K562 (cell line): ENCODE data around the gene FUNDC2. TPM values are rescaled to one million over a fixed set of nuclear protein-coding genes. Genes with fewer than 3 reads are reported as not detected.

Source experiments
- BCL6 ChIP-seq: fragments of 250-450 bp; sonication (Bioruptor Pico); IDR thresholded peaks from 2 replicates; pipeline ENCODE4 v1.4.0; 2020
- CBFA2T2 ChIP-seq: fragments of 450-650 bp; conservative IDR thresholded peaks from 2 replicates; pipeline ENCODE4 v1.6.1; 2017; ENCODE audit warnings: mild to moderate bottlenecking
- CHD1 ChIP-seq: fragments of 200-600 bp; sonication (generic); IDR thresholded peaks from one replicate; pipeline ENCODE4 v1.6.1; 2012; ENCODE audit warnings: mild to moderate bottlenecking, moderate library complexity, low read length, inconsistent platforms
- HDGF ChIP-seq: fragments of 450-650 bp; IDR thresholded peaks from 2 replicates; pipeline ENCODE4 v1.6.1; 2016
- KHSRP ChIP-seq: fragments of 450-650 bp; IDR thresholded peaks from 2 replicates; pipeline ENCODE4 v1.6.1; 2017
- NCOA1 ChIP-seq: fragments of 450-650 bp; IDR thresholded peaks from 2 replicates; pipeline ENCODE4 v1.6.1; 2016; ENCODE audit warnings: low read depth
- NELFE ChIP-seq: IDR thresholded peaks from 2 replicates; pipeline ENCODE4 v1.6.1; 2011; ENCODE audit warnings: mild to moderate bottlenecking; ENCODE audit not compliant: insufficient read depth, insufficient read length
- PRMT5 ChIP-seq: sonication (generic); formaldehyde crosslinking; IDR thresholded peaks from 2 replicates; pipeline ENCODE4 v1.5.0; 2020; ENCODE audit warnings: missing genetic modification reagents
- PYGO2 ChIP-seq: fragments of 450-650 bp; IDR thresholded peaks from 2 replicates; pipeline ENCODE4 v1.6.1; 2016; ENCODE audit warnings: mild to moderate bottlenecking, missing genetic modification characterization, moderate library complexity, missing compliant biosample characterization
- RBM14 ChIP-seq: fragments of 200-400 bp; formaldehyde crosslinking; IDR thresholded peaks from 2 replicates; pipeline ENCODE4 v1.6.1; 2018; ENCODE audit warnings: low read depth, mild to moderate bottlenecking, low read length, moderate library complexity, borderline replicate concordance; ENCODE audit not compliant: insufficient read depth
- RFX1 ChIP-seq: fragments of 450-650 bp; IDR thresholded peaks from 2 replicates; pipeline ENCODE4 v1.6.1; 2016; ENCODE audit warnings: mild to moderate bottlenecking, moderate library complexity
- SLC30A9 ChIP-seq: fragments of 250-450 bp; sonication (Bioruptor Pico); IDR thresholded peaks from 2 replicates; pipeline ENCODE4 v1.8.0; 2022; ENCODE audit warnings: mild to moderate bottlenecking, moderate library complexity
- SMARCA4 ChIP-seq: fragments of 450-650 bp; IDR thresholded peaks from 2 replicates; pipeline ENCODE4 v1.6.1; 2016
- SMARCE1 ChIP-seq: fragments of 450-650 bp; IDR thresholded peaks from 2 replicates; pipeline ENCODE4 v1.7.1; 2016; ENCODE audit warnings: mild to moderate bottlenecking
- TAF1 ChIP-seq: IDR thresholded peaks from 2 replicates; pipeline ENCODE4 v1.6.1; 2011; ENCODE audit warnings: mild to moderate bottlenecking, low read length, moderate library complexity; ENCODE audit not compliant: insufficient read depth, control insufficient read depth, severe bottlenecking; ENCODE audit errors: extremely low read depth
- TAF7 ChIP-seq: fragments of 450-650 bp; IDR thresholded peaks from 2 replicates; pipeline ENCODE4 v1.6.1; 2016; ENCODE audit warnings: missing genetic modification characterization, missing compliant biosample characterization
- TEAD4 ChIP-seq, 2 experiments: sonication (generic) in 1 of 2; formaldehyde crosslinking in 1 of 2; IDR thresholded peaks; 2 replicates each; pipeline versions ENCODE4 v1.6.1 to v1.8.0; 2012 to 2022; ENCODE audit warnings: borderline replicate concordance in 1 of 2, inconsistent platforms in 1 of 2, low read length in 1 of 2, mild to moderate bottlenecking in 1 of 2, missing genetic modification reagents in 1 of 2
- ZC3H8 ChIP-seq: fragments of 450-650 bp; IDR thresholded peaks from 2 replicates; pipeline ENCODE4 v1.6.1; 2017
- ZEB2 ChIP-seq: fragments of 450-650 bp; IDR thresholded peaks from 2 replicates; pipeline ENCODE4 v1.6.1; 2016
- ZFPM2 ChIP-seq: fragments of 250-450 bp; sonication (Bioruptor Pico); IDR thresholded peaks from 2 replicates; pipeline ENCODE4 v1.5.1; 2022; ENCODE audit warnings: mild to moderate bottlenecking
- ZNF224 ChIP-seq: sonication (generic); formaldehyde crosslinking; IDR thresholded peaks from 2 replicates; pipeline ENCODE4 v1.8.0; 2022; ENCODE audit warnings: mild to moderate bottlenecking, missing genetic modification reagents
- ZNF561 ChIP-seq: fragments of 450-650 bp; formaldehyde crosslinking; conservative IDR thresholded peaks from 2 replicates; pipeline ENCODE4 v1.4.0; 2020; ENCODE audit warnings: mild to moderate bottlenecking, moderate library complexity
- polyA plus RNA-seq, 8 experiments: library from polyadenylated mRNA; depleted of rRNA in 4 of 8; stranded (reverse) in 5 of 8; unstranded in 3 of 8; fragments of >200 nt; fragmentation: Nextera tagmentation in 2 of 8; fragmentation: Illumina TruSeq in 1 of 8; extraction: Ambion mirVana in 2 of 8; extraction: Trizol in 1 of 8; gene quantifications; 2 replicates each; pipeline versions ENCODE4 v1.2.1 to v1.2.3, GENCODE V29; 2011 to 2014; ENCODE audit warnings: inconsistent platforms in 1 of 8, missing spikeins in 1 of 8
- total RNA-seq, 7 experiments: library from RNA; depleted of rRNA in 6 of 7; stranded (reverse); fragments of >200 nt in 6 of 7; fragmentation: Illumina TruSeq in 2 of 7; extraction: Trizol in 2 of 7; gene quantifications; 2 replicates each; pipeline versions ENCODE4 v1.2.1 to v1.2.3, GENCODE V29; 2011 to 2021; ENCODE audit warnings: low replicate concordance in 1 of 7
- TF ChIP-seq, protein P1 (sequence below): sonication (generic); formaldehyde crosslinking; IDR thresholded peaks from 2 replicates; pipeline ENCODE4 v1.8.1; 2023; ENCODE audit warnings: missing genetic modification reagents, mild to moderate bottlenecking, borderline replicate concordance
- TF ChIP-seq, protein P2 (sequence below): fragments of 200-800 bp; sonication (Bioruptor generic); IDR thresholded peaks from 2 replicates; pipeline ENCODE4 v1.6.1; 2017; ENCODE audit warnings: missing genetic modification characterization, missing compliant biosample characterization

Gene FUNDC2
- total and polyA plus RNA-seq, 9 of the 15 experiments (the other 6 are each of a cell fraction or from before 2014, with no cell fraction given) = 50.6 to 235 (median 123) TPM

DNA sequence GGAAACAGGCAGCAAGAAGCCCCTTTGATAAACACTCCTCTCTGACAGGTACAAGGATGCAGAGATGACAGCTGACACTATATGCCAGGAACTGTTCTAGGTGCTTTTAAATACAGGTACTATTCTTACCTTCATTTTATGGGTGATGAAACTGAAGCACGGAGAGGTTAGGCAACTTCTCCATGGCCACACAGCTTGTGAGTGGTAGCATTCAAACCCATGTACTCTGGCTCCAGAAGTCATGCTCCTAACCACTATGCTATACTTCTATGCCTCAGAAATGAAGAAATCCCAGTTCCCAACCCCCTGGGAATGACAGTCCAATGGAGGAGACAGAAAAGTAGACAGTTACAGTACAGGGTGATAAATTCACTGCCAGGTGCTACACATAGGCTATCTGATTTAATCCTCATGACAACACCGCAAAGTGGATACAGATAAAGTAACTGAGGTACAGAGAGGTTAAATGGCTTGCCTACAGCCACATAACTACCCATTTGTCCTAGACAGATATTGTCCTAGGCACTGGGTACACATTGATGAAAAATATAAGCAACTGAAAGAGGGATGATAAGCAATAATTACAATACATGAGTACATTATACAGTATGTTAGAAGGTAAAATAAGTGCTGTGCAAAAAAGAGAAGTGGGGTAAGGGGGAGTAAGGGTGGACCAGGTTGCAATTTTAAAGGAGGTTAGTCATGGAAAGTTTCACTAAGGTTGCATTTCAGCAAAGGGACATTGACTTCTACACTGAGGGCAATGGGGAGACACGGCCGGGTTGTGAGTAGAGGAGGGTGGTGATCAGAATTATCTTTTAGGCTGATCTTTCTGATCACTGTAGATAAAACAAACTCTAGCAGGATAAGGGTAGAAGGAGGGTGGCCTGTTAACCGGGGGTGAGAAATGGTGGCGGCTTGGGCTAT lies 2.5 kb upstream of the FUNDC2 start (continued):
- TF ChIP-seq, protein P1, sequence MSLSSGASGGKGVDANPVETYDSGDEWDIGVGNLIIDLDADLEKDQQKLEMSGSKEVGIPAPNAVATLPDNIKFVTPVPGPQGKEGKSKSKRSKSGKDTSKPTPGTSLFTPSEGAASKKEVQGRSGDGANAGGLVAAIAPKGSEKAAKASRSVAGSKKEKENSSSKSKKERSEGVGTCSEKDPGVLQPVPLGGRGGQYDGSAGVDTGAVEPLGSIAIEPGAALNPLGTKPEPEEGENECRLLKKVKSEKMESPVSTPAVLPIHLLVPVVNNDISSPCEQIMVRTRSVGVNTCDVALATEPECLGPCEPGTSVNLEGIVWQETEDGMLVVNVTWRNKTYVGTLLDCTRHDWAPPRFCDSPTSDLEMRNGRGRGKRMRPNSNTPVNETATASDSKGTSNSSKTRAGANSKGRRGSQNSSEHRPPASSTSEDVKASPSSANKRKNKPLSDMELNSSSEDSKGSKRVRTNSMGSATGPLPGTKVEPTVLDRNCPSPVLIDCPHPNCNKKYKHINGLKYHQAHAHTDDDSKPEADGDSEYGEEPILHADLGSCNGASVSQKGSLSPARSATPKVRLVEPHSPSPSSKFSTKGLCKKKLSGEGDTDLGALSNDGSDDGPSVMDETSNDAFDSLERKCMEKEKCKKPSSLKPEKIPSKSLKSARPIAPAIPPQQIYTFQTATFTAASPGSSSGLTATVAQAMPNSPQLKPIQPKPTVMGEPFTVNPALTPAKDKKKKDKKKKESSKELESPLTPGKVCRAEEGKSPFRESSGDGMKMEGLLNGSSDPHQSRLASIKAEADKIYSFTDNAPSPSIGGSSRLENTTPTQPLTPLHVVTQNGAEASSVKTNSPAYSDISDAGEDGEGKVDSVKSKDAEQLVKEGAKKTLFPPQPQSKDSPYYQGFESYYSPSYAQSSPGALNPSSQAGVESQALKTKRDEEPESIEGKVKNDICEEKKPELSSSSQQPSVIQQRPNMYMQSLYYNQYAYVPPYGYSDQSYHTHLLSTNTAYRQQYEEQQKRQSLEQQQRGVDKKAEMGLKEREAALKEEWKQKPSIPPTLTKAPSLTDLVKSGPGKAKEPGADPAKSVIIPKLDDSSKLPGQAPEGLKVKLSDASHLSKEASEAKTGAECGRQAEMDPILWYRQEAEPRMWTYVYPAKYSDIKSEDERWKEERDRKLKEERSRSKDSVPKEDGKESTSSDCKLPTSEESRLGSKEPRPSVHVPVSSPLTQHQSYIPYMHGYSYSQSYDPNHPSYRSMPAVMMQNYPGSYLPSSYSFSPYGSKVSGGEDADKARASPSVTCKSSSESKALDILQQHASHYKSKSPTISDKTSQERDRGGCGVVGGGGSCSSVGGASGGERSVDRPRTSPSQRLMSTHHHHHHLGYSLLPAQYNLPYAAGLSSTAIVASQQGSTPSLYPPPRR (CRISPR knock-in tag) = no peak
- TF ChIP-seq ZC3H8 (no peak), PRMT5 (no peak), SMARCE1 (peak; percentile 59; the same call in 1 of the 2 replicates), TAF1 (no peak), KHSRP (no peak), BCL6 (CRISPR knock-in tag) (no peak), TEAD4 (IDR thresholded peaks at IDR 0.05; ENCODE audit: low read length) (peak; percentile 20; the same call in 1 of the 2 replicates), TEAD4 (CRISPR knock-in tag; IDR thresholded peaks at IDR 0.05; ENCODE audit: borderline replicate concordance) (no peak), NELFE (no peak), NCOA1 (no peak; the same call in 1 of the 2 replicates), ZFPM2 (CRISPR knock-in tag) (no peak), RFX1 (no peak), HDGF (no peak), SLC30A9 (CRISPR knock-in tag) (no peak), CBFA2T2 (peak; percentile 48), ZEB2 (peak; percentile 23; the same call in 1 of the 2 replicates), CHD1 (no peak), RBM14 (no peak), ZNF224 (CRISPR knock-in tag) (no peak), TAF7 (no peak), PYGO2 (tag) (no peak), ZNF561 (CRISPR knock-in tag) (no peak), SMARCA4 (peak; percentile 26; the same call in 1 of the 2 replicates)
- TF ChIP-seq, protein P2, sequence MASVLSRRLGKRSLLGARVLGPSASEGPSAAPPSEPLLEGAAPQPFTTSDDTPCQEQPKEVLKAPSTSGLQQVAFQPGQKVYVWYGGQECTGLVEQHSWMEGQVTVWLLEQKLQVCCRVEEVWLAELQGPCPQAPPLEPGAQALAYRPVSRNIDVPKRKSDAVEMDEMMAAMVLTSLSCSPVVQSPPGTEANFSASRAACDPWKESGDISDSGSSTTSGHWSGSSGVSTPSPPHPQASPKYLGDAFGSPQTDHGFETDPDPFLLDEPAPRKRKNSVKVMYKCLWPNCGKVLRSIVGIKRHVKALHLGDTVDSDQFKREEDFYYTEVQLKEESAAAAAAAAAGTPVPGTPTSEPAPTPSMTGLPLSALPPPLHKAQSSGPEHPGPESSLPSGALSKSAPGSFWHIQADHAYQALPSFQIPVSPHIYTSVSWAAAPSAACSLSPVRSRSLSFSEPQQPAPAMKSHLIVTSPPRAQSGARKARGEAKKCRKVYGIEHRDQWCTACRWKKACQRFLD (CRISPR knock-in tag) = no peak
